Measurements from ENCODE around the gene ZNF319.

The ZNF319 gene

GRCh38 chr16:57956270-57956808, 44.1 kb downstream of the ZNF319 start:
- DNase-seq (ENCODE audit: low spot score) = no peak

GRCh38 chr16:57955572-57956188, 44.8 kb downstream of the ZNF319 start:
- no peak for DNase-seq (ENCODE audit: low spot score)

GRCh38 chr16:57953857-57954256, 46.6 kb downstream of the ZNF319 start:
- DNase-seq (ENCODE audit: low spot score) = no peak

GRCh38 chr16:57952909-57953308, 47.6 kb downstream of the ZNF319 start:
- no peak for DNase-seq (ENCODE audit: low spot score)

GRCh38 chr16:57951204-57951960, 49.1 kb downstream of the ZNF319 start:
- DNase-seq (ENCODE audit: low spot score) = no peak

GRCh38 chr16:57950382-57950781, 50.1 kb downstream of the ZNF319 start:
- no peak for DNase-seq (ENCODE audit: low spot score)

- DNase-seq (ENCODE audit: low spot score) = no peak
These were observed 50.8 kb downstream of the ZNF319 start for GRCh38 chr16:57949595-57950238.

- no peak for DNase-seq (ENCODE audit: low spot score)
These were observed 51.5 kb downstream of the ZNF319 start for GRCh38 chr16:57949013-57949412.

- no peak for DNase-seq (ENCODE audit: low spot score)
These were observed 52.4 kb downstream of the ZNF319 start for GRCh38 chr16:57948027-57948426.

GRCh38 chr16:57947261-57947660, 53.2 kb downstream of the ZNF319 start:
- DNase-seq (ENCODE audit: low spot score) = no peak

GRCh38 chr16:57946181-57946801, 54.2 kb downstream of the ZNF319 start:
- DNase-seq (ENCODE audit: low spot score) = no peak

- DNase-seq (ENCODE audit: low spot score) = no peak
These were observed 54.7 kb downstream of the ZNF319 start for GRCh38 chr16:57945740-57946138.

- DNase-seq (ENCODE audit: low spot score) = no peak
These were observed 55.3 kb downstream of the ZNF319 start for GRCh38 chr16:57944970-57945739.

Data from HuH-7.5 (cell line).